ENCODE data around the gene ARHGAP10. TPM values are rescaled to one million over a fixed set of nuclear protein-coding genes. Genes with fewer than 3 reads are reported as not detected.

ARHGAP10 gene
- total RNA-seq, 1 experiment from 2014 or later: 11.7 TPM

DNA sequence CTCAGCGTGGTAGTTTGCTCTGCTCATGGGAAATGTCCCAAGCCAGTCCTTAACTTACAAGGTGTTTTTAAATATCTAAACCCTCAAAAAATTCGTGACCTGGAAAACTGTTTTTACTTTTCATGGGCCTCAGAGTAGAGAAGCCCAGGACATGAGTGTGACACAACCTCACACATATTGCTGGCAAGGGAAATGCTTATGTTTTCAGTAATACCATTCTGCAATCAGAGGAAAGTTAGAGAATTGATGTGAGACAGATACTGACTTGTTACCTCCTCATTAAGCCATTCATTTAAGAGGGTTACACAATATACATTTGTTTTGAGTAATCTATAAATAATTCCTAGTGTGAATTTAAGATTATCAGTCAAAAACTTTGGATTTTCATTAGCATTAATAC, 209.5 kb downstream of the ARHGAP10 start:
- Histone ChIP-seq H3K27me3 (ENCODE audit: control insufficient read depth, insufficient read depth, low read length) (no peaks in the 10 kb centered on the region), H3K27ac (ENCODE audit: low read length) (no peak overlapping the region), H3K36me3 (ENCODE audit: control insufficient read depth, insufficient read depth, low read length) (no peaks in the 10 kb centered on the region), H3K9me3 (ENCODE audit: control insufficient read depth, insufficient read depth, low read depth, low read length) (no peaks in the 10 kb centered on the region), H3K4me1 (ENCODE audit: control insufficient read depth, insufficient read depth, low read length) (no peaks in the 10 kb centered on the region), H3K4me3 (ENCODE audit: low read depth in 2 of 2, low read length in 2 of 2) (no peak overlapping the region)
- no peak for ATAC-seq
- POLR2A ChIA-PET: no interaction called here
- intact Hi-C loops (cut with micrococcal nuclease; ENCODE audit: unreplicated experiment): no loop called here
- BruUV-seq (replicated peaks): no TSS peak
- in situ Hi-C loops (cut with HindIII; ENCODE audit: low pct_unique_long_range_greater_than_20kb, low sequenced_read_pairs): no loop called here
- CTCF ChIA-PET: no interaction called here
- no peak for DNase-seq (ENCODE audit: low read depth, low spot score)
- TF ChIP-seq SIN3A (IDR thresholded peaks at IDR 0.05; ENCODE audit: borderline replicate concordance, insufficient read depth, low read depth, low read length): no peak
- no peak for TF ChIP-seq POLR2AphosphoS5 (IDR thresholded peaks at IDR 0.05; ENCODE audit: low read depth, low read length)
- no peak for TF ChIP-seq TCF7L2 (IDR thresholded peaks at IDR 0.05; ENCODE audit: low read depth, low read length)
- TF ChIP-seq, protein P1, sequence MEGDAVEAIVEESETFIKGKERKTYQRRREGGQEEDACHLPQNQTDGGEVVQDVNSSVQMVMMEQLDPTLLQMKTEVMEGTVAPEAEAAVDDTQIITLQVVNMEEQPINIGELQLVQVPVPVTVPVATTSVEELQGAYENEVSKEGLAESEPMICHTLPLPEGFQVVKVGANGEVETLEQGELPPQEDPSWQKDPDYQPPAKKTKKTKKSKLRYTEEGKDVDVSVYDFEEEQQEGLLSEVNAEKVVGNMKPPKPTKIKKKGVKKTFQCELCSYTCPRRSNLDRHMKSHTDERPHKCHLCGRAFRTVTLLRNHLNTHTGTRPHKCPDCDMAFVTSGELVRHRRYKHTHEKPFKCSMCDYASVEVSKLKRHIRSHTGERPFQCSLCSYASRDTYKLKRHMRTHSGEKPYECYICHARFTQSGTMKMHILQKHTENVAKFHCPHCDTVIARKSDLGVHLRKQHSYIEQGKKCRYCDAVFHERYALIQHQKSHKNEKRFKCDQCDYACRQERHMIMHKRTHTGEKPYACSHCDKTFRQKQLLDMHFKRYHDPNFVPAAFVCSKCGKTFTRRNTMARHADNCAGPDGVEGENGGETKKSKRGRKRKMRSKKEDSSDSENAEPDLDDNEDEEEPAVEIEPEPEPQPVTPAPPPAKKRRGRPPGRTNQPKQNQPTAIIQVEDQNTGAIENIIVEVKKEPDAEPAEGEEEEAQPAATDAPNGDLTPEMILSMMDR (IDR thresholded peaks at IDR 0.05): no peak
- TF ChIP-seq, protein P2, sequence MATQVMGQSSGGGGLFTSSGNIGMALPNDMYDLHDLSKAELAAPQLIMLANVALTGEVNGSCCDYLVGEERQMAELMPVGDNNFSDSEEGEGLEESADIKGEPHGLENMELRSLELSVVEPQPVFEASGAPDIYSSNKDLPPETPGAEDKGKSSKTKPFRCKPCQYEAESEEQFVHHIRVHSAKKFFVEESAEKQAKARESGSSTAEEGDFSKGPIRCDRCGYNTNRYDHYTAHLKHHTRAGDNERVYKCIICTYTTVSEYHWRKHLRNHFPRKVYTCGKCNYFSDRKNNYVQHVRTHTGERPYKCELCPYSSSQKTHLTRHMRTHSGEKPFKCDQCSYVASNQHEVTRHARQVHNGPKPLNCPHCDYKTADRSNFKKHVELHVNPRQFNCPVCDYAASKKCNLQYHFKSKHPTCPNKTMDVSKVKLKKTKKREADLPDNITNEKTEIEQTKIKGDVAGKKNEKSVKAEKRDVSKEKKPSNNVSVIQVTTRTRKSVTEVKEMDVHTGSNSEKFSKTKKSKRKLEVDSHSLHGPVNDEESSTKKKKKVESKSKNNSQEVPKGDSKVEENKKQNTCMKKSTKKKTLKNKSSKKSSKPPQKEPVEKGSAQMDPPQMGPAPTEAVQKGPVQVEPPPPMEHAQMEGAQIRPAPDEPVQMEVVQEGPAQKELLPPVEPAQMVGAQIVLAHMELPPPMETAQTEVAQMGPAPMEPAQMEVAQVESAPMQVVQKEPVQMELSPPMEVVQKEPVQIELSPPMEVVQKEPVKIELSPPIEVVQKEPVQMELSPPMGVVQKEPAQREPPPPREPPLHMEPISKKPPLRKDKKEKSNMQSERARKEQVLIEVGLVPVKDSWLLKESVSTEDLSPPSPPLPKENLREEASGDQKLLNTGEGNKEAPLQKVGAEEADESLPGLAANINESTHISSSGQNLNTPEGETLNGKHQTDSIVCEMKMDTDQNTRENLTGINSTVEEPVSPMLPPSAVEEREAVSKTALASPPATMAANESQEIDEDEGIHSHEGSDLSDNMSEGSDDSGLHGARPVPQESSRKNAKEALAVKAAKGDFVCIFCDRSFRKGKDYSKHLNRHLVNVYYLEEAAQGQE (IDR thresholded peaks at IDR 0.05; ENCODE audit: insufficient read depth in 1 of 2, low read depth in 2 of 2, low read length in 1 of 2): no peak

DNA sequence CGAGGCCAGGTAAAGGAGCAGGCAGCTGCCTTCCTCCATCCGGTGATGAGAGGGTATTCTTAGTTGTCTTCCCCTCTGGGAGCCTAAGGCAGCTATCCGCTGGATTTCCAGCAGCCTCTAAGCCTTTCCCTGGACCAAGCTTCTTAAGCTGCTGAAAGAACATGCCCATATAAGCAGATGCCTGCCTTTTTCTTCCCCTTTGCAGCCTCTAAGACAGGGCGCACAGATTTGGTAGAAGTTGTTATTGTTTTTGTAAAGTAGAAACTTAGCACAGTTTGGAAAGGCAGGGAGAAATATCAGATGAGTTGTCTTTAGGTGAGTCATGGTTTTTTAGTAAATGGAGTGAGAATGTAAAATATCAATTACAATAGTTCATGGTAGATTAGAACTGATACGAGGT, 210.8 kb downstream of the ARHGAP10 start:
- DNase-seq (ENCODE audit: low read depth, low spot score) (no peak), ATAC-seq (no peak)
- no peak overlapping the region for H3K4me3 ChIP-seq (ENCODE audit: low read depth in 2 of 2, low read length in 2 of 2)
- no TSS peak for BruUV-seq (replicated peaks)
- POLR2A ChIA-PET: no interaction called here
- H3K4me1 ChIP-seq (ENCODE audit: control insufficient read depth, insufficient read depth, low read length): no peaks in the 10 kb centered on the region
- in situ Hi-C loops (cut with HindIII; ENCODE audit: low pct_unique_long_range_greater_than_20kb, low sequenced_read_pairs) (no loop called here), intact Hi-C loops (cut with micrococcal nuclease; ENCODE audit: unreplicated experiment) (no loop called here)
- no peaks in the 10 kb centered on the region for H3K9me3 ChIP-seq (ENCODE audit: control insufficient read depth, insufficient read depth, low read depth, low read length)
- no peak for TF ChIP-seq POLR2AphosphoS5 (IDR thresholded peaks at IDR 0.05; ENCODE audit: low read depth, low read length)
- no peak for TF ChIP-seq SIN3A (IDR thresholded peaks at IDR 0.05; ENCODE audit: borderline replicate concordance, insufficient read depth, low read depth, low read length)
- H3K36me3 ChIP-seq (ENCODE audit: control insufficient read depth, insufficient read depth, low read length): no peaks in the 10 kb centered on the region
- H3K27ac ChIP-seq (ENCODE audit: low read length): no peak overlapping the region
- CTCF ChIA-PET: no interaction called here
- no peaks in the 10 kb centered on the region for H3K27me3 ChIP-seq (ENCODE audit: control insufficient read depth, insufficient read depth, low read length)

DNA sequence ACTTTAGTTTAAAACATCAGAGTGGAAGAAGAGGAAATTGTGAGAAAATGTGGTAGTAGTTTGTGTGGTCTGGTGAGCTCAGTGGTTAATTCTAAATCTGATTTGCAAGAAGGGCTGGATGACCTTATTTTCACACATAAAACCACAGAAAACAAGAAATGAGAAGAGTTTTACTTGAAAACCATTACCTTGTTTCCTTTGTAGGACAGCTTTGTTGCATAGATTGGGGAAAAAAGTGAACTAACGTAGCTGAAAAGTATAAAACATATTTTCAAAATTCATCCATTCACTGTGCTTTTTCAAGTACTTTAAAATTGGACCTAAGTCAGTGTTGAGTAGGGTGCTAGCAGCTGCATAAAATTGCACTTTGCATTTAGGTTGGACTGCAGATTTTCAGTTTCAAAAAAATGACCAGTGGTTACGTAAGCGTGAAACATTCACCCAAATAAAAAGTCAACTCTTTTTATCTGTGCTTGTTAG, 211.3 kb downstream of the ARHGAP10 start:
- H3K27me3 ChIP-seq (ENCODE audit: control insufficient read depth, insufficient read depth, low read length): no peaks in the 10 kb centered on the region

More for the DNA sequence above, 211.3 kb downstream of the ARHGAP10 start:
- Histone ChIP-seq H3K4me3 (ENCODE audit: low read depth in 2 of 2, low read length in 2 of 2) (no peak overlapping the region), H3K27ac (ENCODE audit: low read length) (no peak overlapping the region), H3K9me3 (ENCODE audit: control insufficient read depth, insufficient read depth, low read depth, low read length) (no peaks in the 10 kb centered on the region), H3K4me1 (ENCODE audit: control insufficient read depth, insufficient read depth, low read length) (no peaks in the 10 kb centered on the region), H3K36me3 (ENCODE audit: control insufficient read depth, insufficient read depth, low read length) (no peaks in the 10 kb centered on the region)
- ChIA-PET POLR2A (no interaction called here), CTCF (no interaction called here)
- ATAC-seq (no peak), DNase-seq (ENCODE audit: low read depth, low spot score) (no peak)
- TF ChIP-seq SIN3A (IDR thresholded peaks at IDR 0.05; ENCODE audit: borderline replicate concordance, insufficient read depth, low read depth, low read length) (no peak), POLR2AphosphoS5 (IDR thresholded peaks at IDR 0.05; ENCODE audit: low read depth, low read length) (no peak), TCF7L2 (IDR thresholded peaks at IDR 0.05; ENCODE audit: low read depth, low read length) (no peak)
- TF ChIP-seq, protein P2 (IDR thresholded peaks at IDR 0.05; ENCODE audit: insufficient read depth in 1 of 2, low read depth in 2 of 2, low read length in 1 of 2): no peak
- TF ChIP-seq, protein P1 (IDR thresholded peaks at IDR 0.05): no peak
- intact Hi-C loops (cut with micrococcal nuclease; ENCODE audit: unreplicated experiment) (no loop called here), in situ Hi-C loops (cut with HindIII; ENCODE audit: low pct_unique_long_range_greater_than_20kb, low sequenced_read_pairs) (no loop called here)
- BruUV-seq (replicated peaks): no TSS peak

Measured in Panc1 (cell line).